Muscle of arm (tissue), 12 donors: ENCODE data around the gene XRCC1. TPM values are rescaled to one million over a fixed set of nuclear protein-coding genes. Genes with fewer than 3 reads are reported as not detected.
A peak's percentile ranks its signal among the peaks of the same experiment; 100 is the strongest.

Experiments used
- DNase-seq: peaks from one replicate; pipeline ENCODE4 v3.0.0-alpha.2; 2013
- polyA plus RNA-seq, 12 donors: library from polyadenylated mRNA; unstranded; fragments of 120-200 nt; gene quantifications; one replicate each; pipeline ENCODE4 v1.2.1, GENCODE V29; 2013; ENCODE audit not compliant: insufficient read length in 12 of 12

XRCC1 gene
- polyA plus RNA-seq, 12 donors, result 22.0 to 50.6 (median 30.6) TPM; not detected in 1

- DNase-seq, result no peak
These were observed 6.1 kb upstream of the XRCC1 start for GRCh38 chr19:43581467-43581866.

- DNase-seq, result no peak
These were observed 3.5 kb upstream of the XRCC1 start for GRCh38 chr19:43578787-43579186.

- no peak for DNase-seq
These were observed 890 bp upstream of the XRCC1 start for GRCh38 chr19:43575955-43576878.

GRCh38 chr19:43574424-43575155 is 737 bp downstream of the XRCC1 start:
- no peak for DNase-seq

GRCh38 chr19:43572171-43572588 is 3.1 kb downstream of the XRCC1 start:
- no peak for DNase-seq

GRCh38 chr19:43570174-43570791 is 5.0 kb downstream of the XRCC1 start:
- no peak for DNase-seq

- DNase-seq, result no peak
These were observed 5.7 kb downstream of the XRCC1 start for GRCh38 chr19:43569657-43570056.

GRCh38 chr19:43564800-43565199 is 10.5 kb downstream of the XRCC1 start:
- no peak for DNase-seq

- DNase-seq, result no peak
These were observed 11.4 kb downstream of the XRCC1 start for GRCh38 chr19:43563816-43564457.

- peak; percentile 50 for DNase-seq
These were observed 12.6 kb downstream of the XRCC1 start for GRCh38 chr19:43562698-43563241.

- DNase-seq, result no peak
These were observed 13.1 kb downstream of the XRCC1 start for GRCh38 chr19:43562226-43562697.

GRCh38 chr19:43561139-43561970 is 14.0 kb downstream of the XRCC1 start:
- no peak for DNase-seq

- DNase-seq, result no peak
These were observed 14.6 kb downstream of the XRCC1 start for GRCh38 chr19:43560687-43561086.

GRCh38 chr19:43555185-43555770 is 20.0 kb downstream of the XRCC1 start:
- DNase-seq, result peak; percentile 70

- DNase-seq, result no peak
These were observed 20.9 kb downstream of the XRCC1 start for GRCh38 chr19:43554317-43554895.

- DNase-seq, result no peak
These were observed 21.7 kb downstream of the XRCC1 start for GRCh38 chr19:43553656-43554055.

- DNase-seq, result no peak
These were observed 22.7 kb downstream of the XRCC1 start for GRCh38 chr19:43552616-43553015.

GRCh38 chr19:43552198-43552450 is 23.2 kb downstream of the XRCC1 start:
- DNase-seq, result no peak

- no peak for DNase-seq
These were observed 23.7 kb downstream of the XRCC1 start for GRCh38 chr19:43551399-43552197.
